ENCODE data around the gene EYS.

GRCh38 chr6:64186592-64186991, 1520.4 kb downstream of the EYS start:
- no peak for TF ChIP-seq CREB5 (CRISPR knock-in tag; IDR thresholded peaks at IDR 0.05; ENCODE audit: low read depth)
- no peak for TF ChIP-seq CSRNP3 (CRISPR knock-in tag; IDR thresholded peaks at IDR 0.05)
- no peak for TF ChIP-seq ISL1 (CRISPR knock-in tag; IDR thresholded peaks at IDR 0.05)
- TF ChIP-seq, protein P1, sequence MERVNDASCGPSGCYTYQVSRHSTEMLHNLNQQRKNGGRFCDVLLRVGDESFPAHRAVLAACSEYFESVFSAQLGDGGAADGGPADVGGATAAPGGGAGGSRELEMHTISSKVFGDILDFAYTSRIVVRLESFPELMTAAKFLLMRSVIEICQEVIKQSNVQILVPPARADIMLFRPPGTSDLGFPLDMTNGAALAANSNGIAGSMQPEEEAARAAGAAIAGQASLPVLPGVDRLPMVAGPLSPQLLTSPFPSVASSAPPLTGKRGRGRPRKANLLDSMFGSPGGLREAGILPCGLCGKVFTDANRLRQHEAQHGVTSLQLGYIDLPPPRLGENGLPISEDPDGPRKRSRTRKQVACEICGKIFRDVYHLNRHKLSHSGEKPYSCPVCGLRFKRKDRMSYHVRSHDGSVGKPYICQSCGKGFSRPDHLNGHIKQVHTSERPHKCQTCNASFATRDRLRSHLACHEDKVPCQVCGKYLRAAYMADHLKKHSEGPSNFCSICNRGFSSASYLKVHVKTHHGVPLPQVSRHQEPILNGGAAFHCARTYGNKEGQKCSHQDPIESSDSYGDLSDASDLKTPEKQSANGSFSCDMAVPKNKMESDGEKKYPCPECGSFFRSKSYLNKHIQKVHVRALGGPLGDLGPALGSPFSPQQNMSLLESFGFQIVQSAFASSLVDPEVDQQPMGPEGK (CRISPR knock-in tag; IDR thresholded peaks at IDR 0.05; ENCODE audit: borderline replicate concordance): no peak
- TF ChIP-seq ZNF70 (CRISPR knock-in tag; IDR thresholded peaks at IDR 0.05): no peak
- TF ChIP-seq ZFP30 (CRISPR knock-in tag; IDR thresholded peaks at IDR 0.05): no peak
- no peak for TF ChIP-seq BACH2 (CRISPR knock-in tag; IDR thresholded peaks at IDR 0.05; ENCODE audit: borderline replicate concordance)
- TF ChIP-seq ZC3H10 (CRISPR knock-in tag; IDR thresholded peaks at IDR 0.05): no peak

Measured in SK-N-SH treated with all-trans-retinoic acid at 6 μM for 48 hours (cell line).